Fibroblast of skin of left biceps (primary cell): ENCODE measurements around the gene PATL1.
"Not testable (repeated sequence)": the region's sequence is repeated elsewhere in the genome, so short reads cannot be mapped to it uniquely, and the experiment has no call there.

Experiments
- DNase-seq, 2 experiments: peaks; one replicate each; pipeline ENCODE4 v3.0.0-alpha.2; 2013; ENCODE audit warnings: low read depth in 2 of 2

PATL1 gene

DNA sequence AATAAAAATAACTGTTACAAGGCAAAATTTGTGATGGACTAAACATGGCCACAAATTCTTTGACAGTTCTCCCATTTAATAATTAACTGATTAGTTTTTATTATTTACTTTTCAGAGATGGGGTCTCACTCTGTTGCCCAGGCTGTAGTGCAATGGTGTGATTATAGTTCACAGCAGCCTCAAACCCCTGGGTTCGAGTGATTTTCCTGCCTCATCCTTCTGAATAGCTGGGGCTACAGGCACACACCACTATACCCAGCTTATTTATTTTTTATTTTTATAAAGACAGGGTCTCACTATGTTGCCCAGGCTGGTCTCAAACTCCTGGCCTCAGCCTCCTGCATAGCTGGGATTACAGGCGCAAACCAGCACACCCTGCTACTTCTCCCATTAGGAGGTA, 4.5 kb upstream of the PATL1 start:
- DNase-seq: no peak

- DNase-seq: no peak
Measured at GRCh38 chr11:59671471-59671870, 2.6 kb upstream of the PATL1 start.

- DNase-seq: no peak
Measured at GRCh38 chr11:59669611-59670009, 773 bp upstream of the PATL1 start.

DNA sequence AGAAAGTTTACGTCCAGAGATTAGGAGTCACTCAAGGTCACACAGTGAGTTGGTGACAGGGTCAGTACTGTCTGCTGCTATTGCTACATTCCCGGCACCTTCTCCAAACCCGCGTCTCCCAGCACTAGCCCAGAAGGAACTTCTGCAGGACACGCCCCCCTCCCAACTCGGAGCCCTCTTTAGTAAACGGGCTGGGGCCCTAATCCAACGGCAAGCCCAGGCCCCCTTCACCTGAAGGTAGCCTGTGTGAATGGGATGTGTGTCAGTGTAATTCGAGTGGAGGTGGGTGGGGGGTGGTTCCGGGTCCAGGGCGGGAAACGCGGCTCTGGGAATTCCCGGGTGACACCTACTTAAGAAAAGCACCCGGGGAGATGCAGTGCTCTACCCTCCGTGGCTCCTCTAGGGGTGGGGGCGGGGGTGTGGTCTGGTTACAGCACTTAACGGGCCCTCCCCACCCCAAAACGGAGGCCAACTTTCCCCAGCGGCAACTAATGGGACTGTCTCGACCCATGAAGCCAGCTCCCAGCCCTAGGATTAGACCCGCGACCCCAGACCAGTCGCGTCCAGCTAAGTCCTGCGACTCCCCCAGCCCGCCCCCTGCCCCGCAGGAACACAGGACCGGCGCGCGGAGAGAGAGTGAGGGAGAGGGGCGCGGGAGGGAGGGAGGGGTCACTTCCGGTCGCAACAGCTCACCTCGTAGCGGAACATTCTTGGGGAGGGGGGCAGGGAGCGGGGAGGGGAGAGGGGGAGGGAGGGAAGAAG, 468 bp downstream of the PATL1 start:
- DNase-seq: no peak

DNA sequence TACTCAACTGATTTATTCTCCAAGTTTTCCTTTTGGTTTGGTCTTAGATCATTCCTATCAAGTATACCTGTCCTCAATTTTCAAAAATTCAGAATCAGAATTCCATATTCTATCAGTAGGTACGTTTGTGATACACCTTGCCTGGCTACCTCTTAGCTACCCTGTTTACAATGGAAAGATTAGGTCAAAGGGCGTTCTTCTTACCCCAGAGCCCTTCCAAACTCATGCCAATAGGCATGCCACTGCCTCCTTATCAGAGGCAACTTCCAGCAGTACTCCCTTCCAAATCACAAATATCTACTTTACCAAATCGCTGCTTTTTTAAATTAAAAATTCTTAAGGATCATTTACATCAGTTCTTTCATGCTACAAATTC, 1.0 kb downstream of the PATL1 start:
- DNase-seq: no peak

- DNase-seq: no peak
Measured at GRCh38 chr11:59666969-59667368, 1.9 kb downstream of the PATL1 start.

DNA sequence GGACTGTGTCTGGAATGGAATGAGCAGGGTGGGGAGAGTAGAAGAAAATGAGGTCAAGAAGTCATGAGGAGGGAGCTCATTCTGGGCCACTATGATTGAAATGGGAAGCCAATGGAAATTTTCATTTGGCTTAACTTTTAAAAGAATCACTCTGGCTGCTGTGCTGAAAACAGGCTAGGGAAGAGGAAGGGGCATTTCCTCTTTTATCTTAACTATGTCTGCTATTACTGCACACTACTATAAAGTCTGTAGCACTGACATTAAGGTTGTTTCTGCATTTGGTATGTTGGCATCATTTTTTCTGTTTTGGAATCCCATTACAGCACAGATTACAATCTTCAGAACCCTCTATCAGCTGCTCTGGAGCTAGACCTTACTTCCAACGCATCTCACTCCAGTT, 8.2 kb downstream of the PATL1 start:
- DNase-seq: no peak

DNA sequence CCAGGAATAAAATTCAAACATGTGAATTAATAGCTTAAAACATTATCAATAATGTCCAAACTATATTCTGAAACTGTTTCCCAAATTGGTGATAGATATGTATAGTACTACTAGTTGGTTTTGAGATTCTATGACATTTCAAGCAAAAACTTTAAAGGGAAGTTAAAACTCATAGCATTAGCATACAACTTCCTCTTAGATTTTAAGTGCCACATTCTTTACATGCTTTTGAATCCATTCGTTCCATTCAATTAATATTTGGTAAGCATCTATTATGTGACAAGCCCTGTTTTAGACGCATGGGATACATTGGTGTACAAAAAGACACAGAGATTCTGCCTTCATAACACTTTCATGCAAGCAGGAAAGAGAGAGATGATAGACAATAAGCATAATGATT, 8.9 kb downstream of the PATL1 start:
- no peak for DNase-seq

DNA sequence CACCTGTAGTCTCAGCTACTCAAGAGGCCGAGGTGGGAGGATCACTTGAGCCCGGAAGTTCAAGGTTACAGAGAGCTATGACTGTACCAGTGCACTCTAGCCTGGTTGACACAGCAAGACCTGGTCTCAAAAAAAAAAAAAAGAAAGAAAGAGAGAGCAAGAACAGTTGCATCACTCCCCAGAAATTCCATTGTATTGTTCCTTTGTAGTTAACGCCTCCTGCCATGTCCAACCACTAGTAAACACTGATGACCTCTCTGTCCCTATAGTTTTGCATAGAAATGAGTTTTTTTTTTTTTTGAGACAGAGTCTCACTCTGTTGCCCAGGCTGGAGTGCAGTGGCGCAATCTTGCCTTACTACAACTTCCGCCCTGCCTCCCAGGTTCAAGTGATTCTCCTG, 10.8 kb downstream of the PATL1 start:
- DNase-seq: no peak

DNA sequence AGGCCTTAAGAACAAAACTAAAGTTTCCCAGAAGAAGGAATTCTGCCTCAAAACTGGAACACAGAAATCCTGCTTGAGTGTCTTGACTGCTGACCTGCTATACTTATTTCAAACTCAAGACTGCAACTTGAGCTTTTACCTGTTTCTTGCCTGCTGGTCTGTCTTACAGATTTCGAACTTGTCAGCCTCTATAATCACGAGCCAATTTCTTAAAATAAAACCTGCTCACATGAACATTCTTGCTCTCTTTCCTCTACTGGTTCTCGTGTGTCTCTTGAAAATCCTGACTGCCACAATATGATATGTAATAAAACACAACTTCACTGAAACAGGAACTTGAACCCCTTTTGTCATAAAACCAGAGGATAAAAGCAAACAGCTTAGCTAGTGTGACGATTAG, 13.9 kb downstream of the PATL1 start:
- no peak for DNase-seq

- DNase-seq: no peak
Measured at GRCh38 chr11:59647245-59647980, 21.4 kb downstream of the PATL1 start.

GRCh38 chr11:59644528-59644927, 24.3 kb downstream of the PATL1 start:
- DNase-seq: no peak

GRCh38 chr11:59643390-59643789, 25.4 kb downstream of the PATL1 start:
- no peak for DNase-seq

- DNase-seq: no peak
Measured at GRCh38 chr11:59641156-59641555, 27.7 kb downstream of the PATL1 start.

DNA sequence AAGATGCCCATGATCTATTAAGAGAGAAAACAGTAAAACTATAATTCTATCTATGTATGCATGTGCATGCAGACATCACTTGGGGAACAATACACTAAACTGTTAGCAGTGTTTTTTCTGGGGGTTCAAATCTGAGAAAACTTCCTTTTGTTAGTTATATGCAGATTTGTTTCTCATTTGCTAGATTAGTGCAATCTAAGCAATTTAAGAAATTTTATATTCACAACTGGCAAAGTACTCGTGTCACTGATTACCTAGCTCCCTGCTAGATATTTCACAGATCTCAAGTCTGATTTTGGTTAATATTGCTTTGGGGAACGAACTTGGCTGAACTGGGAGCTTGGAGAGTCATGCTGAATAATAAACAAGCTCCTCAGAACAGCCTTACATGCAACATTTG, 38.3 kb downstream of the PATL1 start:
- no peak for DNase-seq

- DNase-seq: no peak
Measured at GRCh38 chr11:59629996-59630395, 38.8 kb downstream of the PATL1 start.

DNA sequence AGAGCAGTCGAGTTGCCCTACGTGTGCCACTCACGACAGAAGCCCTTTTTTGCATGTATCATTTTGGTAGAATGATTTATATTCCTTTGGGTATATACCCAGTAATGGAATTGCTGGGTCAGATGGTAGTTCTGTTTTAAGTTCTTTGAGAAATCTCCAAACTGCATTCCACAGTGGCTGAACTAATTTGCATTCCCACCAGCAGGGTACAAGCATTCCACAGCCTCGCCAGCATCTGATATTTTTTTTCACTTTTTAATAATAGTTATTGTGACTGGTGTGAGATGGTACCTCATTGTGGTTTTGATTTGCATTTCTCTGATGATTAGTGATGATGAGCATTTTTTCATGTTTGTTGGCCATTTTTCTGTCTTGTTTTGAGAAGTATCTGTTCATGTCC, 41.9 kb downstream of the PATL1 start:
- not testable (repeated sequence) for DNase-seq

GRCh38 chr11:59625703-59626102, 43.1 kb downstream of the PATL1 start:
- DNase-seq: no peak

GRCh38 chr11:59617876-59618275, 51.0 kb downstream of the PATL1 start:
- no peak for DNase-seq

DNA sequence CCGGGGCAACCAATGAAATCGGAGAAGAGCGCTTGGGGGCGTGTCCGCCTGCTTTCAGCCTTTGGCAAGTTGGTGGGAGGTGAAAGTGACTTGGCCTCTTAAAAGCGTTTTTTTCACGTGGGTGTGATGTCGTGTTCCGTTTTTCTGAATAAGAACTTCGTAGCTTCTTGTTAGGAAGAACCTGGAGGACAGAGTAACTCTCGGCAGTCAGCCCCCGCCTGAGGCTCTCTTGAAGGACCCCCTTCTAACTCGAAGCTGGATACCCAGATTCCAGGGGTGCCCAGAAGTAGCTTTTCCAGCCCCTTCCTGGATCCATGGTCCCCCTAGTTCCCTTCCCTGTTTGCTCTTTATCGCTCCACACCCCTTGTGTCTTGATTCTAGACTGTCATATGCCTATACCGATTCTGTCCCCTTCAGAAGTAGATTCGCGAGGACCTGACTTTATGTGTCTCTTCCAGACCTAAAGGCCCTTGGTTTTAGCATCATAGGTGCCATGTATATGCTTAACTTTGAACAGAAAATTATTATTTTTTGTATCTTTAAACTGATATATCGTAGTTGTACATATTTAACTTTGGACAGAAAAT, 52.3 kb downstream of the PATL1 start:
- DNase-seq: no peak

- DNase-seq: peak; percentile 100
Measured at GRCh38 chr11:59615637-59616395, 53.0 kb downstream of the PATL1 start, which contains the start of gene OSBP. OSBP (minus strand) TSS chr11:59615774; CDS start chr11:59615664, 110 bp downstream.

DNA sequence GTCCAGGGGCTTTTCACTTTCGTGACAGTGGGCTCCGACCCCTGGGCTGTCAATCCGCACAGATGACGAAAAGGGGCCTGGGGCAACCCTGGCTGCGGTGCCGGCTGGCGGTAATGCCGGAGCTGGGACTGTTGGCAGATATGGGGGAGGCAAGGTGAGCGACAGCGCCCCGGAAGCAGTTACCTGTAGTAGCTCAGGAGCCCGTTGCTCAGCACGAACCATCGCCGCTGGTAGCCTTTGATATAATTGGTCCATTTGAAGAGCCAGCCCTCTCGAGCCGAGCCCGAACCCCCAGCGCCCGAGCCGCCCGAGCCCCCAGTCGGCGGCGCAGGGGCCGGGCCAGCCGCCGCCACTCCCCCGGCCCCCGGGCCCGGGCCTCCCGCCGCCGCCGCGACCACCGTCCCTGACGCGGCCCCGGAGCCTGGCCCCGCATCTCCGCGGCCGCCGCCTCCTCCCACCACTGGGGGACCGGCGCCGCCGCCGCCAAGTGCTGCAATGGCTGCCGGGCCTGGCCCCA, 53.7 kb downstream of the PATL1 start:
- DNase-seq: no peak
